HEK293 (cell line): ENCODE data around the gene NFIC.
A peak's percentile ranks its signal among the peaks of the same experiment; 100 is the strongest.

Experiments
- CTCF ChIA-PET: fragments of 350-600 bp; formaldehyde crosslinking; extraction: SDS; loops from one replicate; lab custom pipeline; 2021; ENCODE audit warnings: antibody characterized with exemption; lab: Yijun Ruan, JAX
- POLR2A ChIA-PET: fragments of 300-600 bp; formaldehyde crosslinking; extraction: SDS; loops from one replicate; lab custom pipeline; 2020; ENCODE audit warnings: antibody characterized with exemption, inconsistent platforms; lab: Yijun Ruan, JAX
- H3K27ac ChIP-seq: fragments of 200-500 bp; sonication (Bioruptor generic); 2 replicates; pipeline ENCODE4 v1.5.1; 2014; ENCODE audit warnings: low read depth, low read length, control low read depth, inconsistent platforms; ENCODE audit errors: extremely low read depth
- H3K36me3 ChIP-seq, 2 experiments: fragments of 200-500 bp in 1 of 2; sonication (Bioruptor generic) in 1 of 2; 1 replicate in 1 of 2; 2 replicates in 1 of 2; pipeline ENCODE4 v1.5.1; 2014 to 2017; ENCODE audit warnings: inconsistent platforms in 2 of 2, low read length in 2 of 2; ENCODE audit not compliant: control insufficient read depth in 2 of 2, insufficient read depth in 1 of 2
- H3K4me1 ChIP-seq: fragments of 200-500 bp; sonication (Bioruptor generic); 2 replicates; pipeline ENCODE4 v1.5.1; 2014; ENCODE audit warnings: mild to moderate bottlenecking, low read length, inconsistent platforms; ENCODE audit not compliant: control insufficient read depth, insufficient read depth
- H3K4me3 ChIP-seq: 2 replicates; pipeline ENCODE4 v1.5.1; 2011; ENCODE audit warnings: low read depth, mild to moderate bottlenecking, control low read depth, low read length, moderate library complexity
- H3K9me3 ChIP-seq: fragments of 200-500 bp; sonication (Bioruptor generic); 2 replicates; pipeline ENCODE4 v1.5.1; 2014; ENCODE audit warnings: low read depth, low read length, inconsistent platforms; ENCODE audit not compliant: control insufficient read depth, insufficient read depth
- GLI2 ChIP-seq: fragments of 450-650 bp; formaldehyde crosslinking; IDR thresholded peaks from 2 replicates; pipeline ENCODE4; 2017; ENCODE audit warnings: missing biosample characterization, missing genetic modification characterization, low read depth, borderline replicate concordance
- HOXC10 ChIP-seq: sonication (generic); formaldehyde crosslinking; IDR thresholded peaks from 2 replicates; pipeline ENCODE4 v1.8.1; 2023; ENCODE audit warnings: mild to moderate bottlenecking, missing genetic modification reagents
- ZBTB17 ChIP-seq: fragments of 450-650 bp; formaldehyde crosslinking; IDR thresholded peaks from 2 replicates; pipeline ENCODE4 v1.5.1; 2016; ENCODE audit warnings: missing biosample characterization, missing genetic modification characterization
- ZBTB6 ChIP-seq: fragments of 450-650 bp; formaldehyde crosslinking; IDR thresholded peaks from 2 replicates; pipeline ENCODE4 v1.5.1; 2017; ENCODE audit warnings: missing biosample characterization, missing genetic modification characterization
- ZNF112 ChIP-seq: fragments of 450-650 bp; formaldehyde crosslinking; IDR thresholded peaks from 2 replicates; pipeline ENCODE4 v1.5.0; 2017; ENCODE audit warnings: missing biosample characterization, missing genetic modification characterization
- ZNF266 ChIP-seq: fragments of 450-650 bp; formaldehyde crosslinking; IDR thresholded peaks from 2 replicates; pipeline ENCODE4 v1.5.1; 2016; ENCODE audit warnings: missing biosample characterization, missing genetic modification characterization, low read depth
- ZNF280D ChIP-seq: fragments of 450-650 bp; formaldehyde crosslinking; IDR thresholded peaks from 2 replicates; pipeline ENCODE4 v1.5.1; 2016; ENCODE audit warnings: missing biosample characterization, missing genetic modification characterization
- ZNF341 ChIP-seq: fragments of 450-650 bp; formaldehyde crosslinking; IDR thresholded peaks from 2 replicates; pipeline ENCODE4; 2016; ENCODE audit warnings: low read depth, missing biosample characterization, missing genetic modification characterization
- ZNF510 ChIP-seq: fragments of 450-650 bp; formaldehyde crosslinking; IDR thresholded peaks from 2 replicates; pipeline ENCODE4 v1.5.1; 2018; ENCODE audit warnings: mild to moderate bottlenecking, missing genetic modification characterization, missing biosample characterization; ENCODE audit not compliant: insufficient replicate concordance
- ZNF530 ChIP-seq: fragments of 450-650 bp; formaldehyde crosslinking; IDR thresholded peaks from 2 replicates; pipeline ENCODE4 v1.5.1; 2016; ENCODE audit warnings: low read depth, missing biosample characterization, missing genetic modification characterization
- ZNF558 ChIP-seq: fragments of 450-650 bp; formaldehyde crosslinking; IDR thresholded peaks from 2 replicates; pipeline ENCODE4 v1.5.1; 2016; ENCODE audit warnings: missing biosample characterization, missing genetic modification characterization
- ZNF580 ChIP-seq: fragments of 450-650 bp; formaldehyde crosslinking; IDR thresholded peaks from 2 replicates; pipeline ENCODE4 v1.5.1; 2016; ENCODE audit warnings: missing biosample characterization, missing genetic modification characterization
- ZNF623 ChIP-seq: fragments of 450-650 bp; formaldehyde crosslinking; IDR thresholded peaks from 2 replicates; pipeline ENCODE4 v1.5.1; 2016; ENCODE audit warnings: missing biosample characterization, missing genetic modification characterization
- ZNF660 ChIP-seq: fragments of 450-650 bp; IDR thresholded peaks from 2 replicates; pipeline ENCODE4 v1.5.1; 2018; ENCODE audit warnings: missing biosample characterization, mild to moderate bottlenecking, missing genetic modification characterization
- ZNF768 ChIP-seq: fragments of 450-650 bp; formaldehyde crosslinking; IDR thresholded peaks from 2 replicates; pipeline ENCODE4 v1.5.1; 2018; ENCODE audit warnings: missing biosample characterization, mild to moderate bottlenecking, missing genetic modification characterization
- ZSCAN18 ChIP-seq: fragments of 450-650 bp; formaldehyde crosslinking; IDR thresholded peaks from 2 replicates; pipeline ENCODE4 v1.5.1; 2016; ENCODE audit warnings: missing biosample characterization, missing genetic modification characterization
- TF ChIP-seq, protein P1 (sequence below): fragments of 450-650 bp; formaldehyde crosslinking; IDR thresholded peaks from 2 replicates; pipeline ENCODE4 v1.5.1; 2016; ENCODE audit warnings: missing biosample characterization, missing genetic modification characterization

NFIC gene

GRCh38 chr19:3404324-3405260 lies 38.2 kb downstream of the NFIC start (continued):
- TF ChIP-seq ZBTB6 (tag by site-specific recombination), result peak; percentile 14; the same call in 1 of the 2 replicates
- TF ChIP-seq, protein P1, sequence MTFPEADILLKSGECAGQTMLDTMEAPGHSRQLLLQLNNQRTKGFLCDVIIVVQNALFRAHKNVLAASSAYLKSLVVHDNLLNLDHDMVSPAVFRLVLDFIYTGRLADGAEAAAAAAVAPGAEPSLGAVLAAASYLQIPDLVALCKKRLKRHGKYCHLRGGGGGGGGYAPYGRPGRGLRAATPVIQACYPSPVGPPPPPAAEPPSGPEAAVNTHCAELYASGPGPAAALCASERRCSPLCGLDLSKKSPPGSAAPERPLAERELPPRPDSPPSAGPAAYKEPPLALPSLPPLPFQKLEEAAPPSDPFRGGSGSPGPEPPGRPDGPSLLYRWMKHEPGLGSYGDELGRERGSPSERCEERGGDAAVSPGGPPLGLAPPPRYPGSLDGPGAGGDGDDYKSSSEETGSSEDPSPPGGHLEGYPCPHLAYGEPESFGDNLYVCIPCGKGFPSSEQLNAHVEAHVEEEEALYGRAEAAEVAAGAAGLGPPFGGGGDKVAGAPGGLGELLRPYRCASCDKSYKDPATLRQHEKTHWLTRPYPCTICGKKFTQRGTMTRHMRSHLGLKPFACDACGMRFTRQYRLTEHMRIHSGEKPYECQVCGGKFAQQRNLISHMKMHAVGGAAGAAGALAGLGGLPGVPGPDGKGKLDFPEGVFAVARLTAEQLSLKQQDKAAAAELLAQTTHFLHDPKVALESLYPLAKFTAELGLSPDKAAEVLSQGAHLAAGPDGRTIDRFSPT (tag by site-specific recombination), result peak; percentile 68; the same call in 1 of the 2 replicates
- TF ChIP-seq ZNF660 (tag by site-specific recombination), result no peak

GRCh38 chr19:3405261-3405653 lies 38.9 kb downstream of the NFIC start:
- TF ChIP-seq HOXC10 (no peak), ZBTB17 (tag by site-specific recombination) (no peak), ZNF558 (tag by site-specific recombination) (no peak), ZNF112 (tag by site-specific recombination) (no peak), ZNF768 (tag by site-specific recombination) (peak; percentile 88), ZSCAN18 (tag by site-specific recombination) (no peak)
- TF ChIP-seq, all 188 proteins: peak for 1
- Histone ChIP-seq H3K36me3 (peaks cover 0 to 5% of the 10 kb centered on the region in 2 experiments; a peak in 2 of 3 replicates), H3K4me1 (no peaks in the 10 kb centered on the region), H3K4me3 (no peak overlapping the region), H3K27ac (no peak overlapping the region), H3K9me3 (no peaks in the 10 kb centered on the region)
- ChIA-PET CTCF (interaction anchor here (2.0 kb wide), 1 partner anchor 24 kb away, joined by 6 read pairs; no protein-coding TSS in a partner anchor), POLR2A (no interaction called here)

GRCh38 chr19:3406571-3407111 lies 40.3 kb downstream of the NFIC start:
- H3K9me3 ChIP-seq, result no peaks in the 10 kb centered on the region
- TF ChIP-seq ZNF580 (tag by site-specific recombination), result no peak
- TF ChIP-seq GLI2 (tag by site-specific recombination), result no peak
- no peak for TF ChIP-seq ZNF510
- TF ChIP-seq ZNF623, result peak; percentile 99
- TF ChIP-seq ZNF280D, result peak; percentile 37; the same call in 1 of the 2 replicates
- TF ChIP-seq ZNF266 (tag by site-specific recombination), result 0 out of 2 replicates have a peak, but pooled peaks have one; percentile 17
- TF ChIP-seq ZNF530 (tag by site-specific recombination), result no peak
- TF ChIP-seq ZNF341 (tag by site-specific recombination), result peak; percentile 76
- no peak overlapping the region for H3K27ac ChIP-seq
- no peak overlapping the region for H3K4me3 ChIP-seq
- ChIA-PET POLR2A (no interaction called here), CTCF (interaction anchor here (2.0 kb wide), 1 partner anchor 23 kb away, joined by 6 read pairs; no protein-coding TSS in a partner anchor)
- peaks cover 0 to 5% of the 10 kb centered on the region in 2 experiments; a peak in 2 of 3 replicates for H3K36me3 ChIP-seq
- no peaks in the 10 kb centered on the region for H3K4me1 ChIP-seq
